ENCODE data around the gene CCNQ. TPM values are rescaled to one million over a fixed set of nuclear protein-coding genes. Genes with fewer than 3 reads are reported as not detected.

CCNQ gene
- total RNA-seq, 1 donor: 12.0 TPM

GRCh38 chrX:153585827-153586226 is 13.1 kb downstream of the CCNQ start:
- no peaks in the 10 kb centered on the region for H3K27me3 ChIP-seq (ENCODE audit: insufficient read depth, low read length)
- no peaks in the 10 kb centered on the region for H3K9me3 ChIP-seq (ENCODE audit: low read depth, low read length)
- H3K4me1 ChIP-seq (ENCODE audit: insufficient read depth, low read length): peaks cover 14% of the 10 kb centered on the region
- H3K4me3 ChIP-seq (ENCODE audit: low read length): no peak overlapping the region

GRCh38 chrX:153583433-153583832 is 15.5 kb downstream of the CCNQ start:
- Histone ChIP-seq H3K4me1 (ENCODE audit: insufficient read depth, low read length) (peaks cover 14% of the 10 kb centered on the region), H3K9me3 (ENCODE audit: low read depth, low read length) (no peaks in the 10 kb centered on the region), H3K27me3 (ENCODE audit: insufficient read depth, low read length) (no peaks in the 10 kb centered on the region), H3K4me3 (ENCODE audit: low read length) (no peak overlapping the region)

GRCh38 chrX:153582896-153583295 is 16.0 kb downstream of the CCNQ start:
- H3K9me3 ChIP-seq (ENCODE audit: low read depth, low read length): no peaks in the 10 kb centered on the region
- H3K4me1 ChIP-seq (ENCODE audit: insufficient read depth, low read length): peaks cover 14% of the 10 kb centered on the region
- no peaks in the 10 kb centered on the region for H3K27me3 ChIP-seq (ENCODE audit: insufficient read depth, low read length)
- H3K4me3 ChIP-seq (ENCODE audit: low read length): no peak overlapping the region

- Histone ChIP-seq H3K4me1 (ENCODE audit: insufficient read depth, low read length) (peaks cover 14% of the 10 kb centered on the region), H3K27me3 (ENCODE audit: insufficient read depth, low read length) (no peaks in the 10 kb centered on the region), H3K4me3 (ENCODE audit: low read length) (no peak overlapping the region), H3K9me3 (ENCODE audit: low read depth, low read length) (no peaks in the 10 kb centered on the region)
These were observed 18.1 kb downstream of the CCNQ start for GRCh38 chrX:153580700-153581386.

DNA sequence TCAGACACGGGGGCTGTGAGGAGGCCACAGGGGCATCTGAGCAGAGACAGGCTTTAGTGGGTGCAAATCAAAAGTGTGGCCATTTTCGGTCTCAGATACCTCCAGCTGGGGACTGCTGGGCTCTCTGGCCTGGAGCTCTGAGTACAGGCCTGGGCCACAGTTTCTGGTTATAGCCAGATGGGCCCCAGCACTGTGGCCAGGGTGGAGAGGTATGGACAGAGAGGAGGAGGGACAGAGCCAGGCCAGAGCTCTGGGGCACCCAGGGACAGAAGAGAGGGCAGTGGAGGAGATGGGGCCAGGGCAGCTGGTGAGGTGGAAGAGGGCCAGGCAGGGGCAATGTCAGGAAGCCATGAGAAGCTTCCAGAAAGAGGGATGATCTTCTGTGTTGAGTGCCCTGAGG is 20.1 kb downstream of the CCNQ start:
- no peaks in the 10 kb centered on the region for H3K9me3 ChIP-seq (ENCODE audit: low read depth, low read length)
- no peaks in the 10 kb centered on the region for H3K27me3 ChIP-seq (ENCODE audit: insufficient read depth, low read length)
- H3K4me3 ChIP-seq (ENCODE audit: low read length): no peak overlapping the region
- peaks cover 13% of the 10 kb centered on the region for H3K4me1 ChIP-seq (ENCODE audit: insufficient read depth, low read length)

DNA sequence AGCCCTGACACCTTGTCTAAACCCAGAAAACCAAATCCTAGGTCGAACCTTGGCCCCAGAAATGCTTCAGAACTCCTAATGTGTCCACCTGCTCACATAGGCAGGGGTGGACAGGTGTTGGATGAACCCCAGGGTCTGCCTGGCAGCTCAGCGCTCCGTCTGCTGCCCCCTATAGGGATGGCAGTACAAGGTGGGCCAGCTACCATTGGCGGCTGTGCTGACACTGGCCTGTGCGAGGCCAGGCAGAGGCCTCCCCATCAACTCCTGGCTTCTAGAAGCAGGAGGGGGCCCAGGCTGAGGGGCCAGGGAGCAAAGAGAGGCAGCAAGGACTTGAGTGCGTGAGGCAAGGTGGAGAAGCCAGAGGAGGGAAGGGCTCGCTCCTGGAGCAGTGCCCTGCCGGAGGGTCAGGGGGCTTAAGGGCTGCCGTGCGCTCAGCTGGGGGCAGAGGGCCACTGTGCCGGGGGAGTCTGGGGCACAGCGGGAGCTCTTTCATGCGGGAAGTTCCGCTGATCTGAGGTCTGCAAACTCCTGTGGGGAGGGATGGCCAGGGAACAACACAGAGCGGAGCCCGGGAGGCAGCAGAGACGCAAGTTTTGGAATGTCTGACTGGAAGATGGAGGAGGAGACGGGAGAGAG is 20.6 kb downstream of the CCNQ start:
- peaks cover 8% of the 10 kb centered on the region for H3K4me1 ChIP-seq (ENCODE audit: insufficient read depth, low read length)
- H3K27me3 ChIP-seq (ENCODE audit: insufficient read depth, low read length): no peaks in the 10 kb centered on the region
- no peaks in the 10 kb centered on the region for H3K9me3 ChIP-seq (ENCODE audit: low read depth, low read length)
- H3K4me3 ChIP-seq (ENCODE audit: low read length): no peak overlapping the region

DNA sequence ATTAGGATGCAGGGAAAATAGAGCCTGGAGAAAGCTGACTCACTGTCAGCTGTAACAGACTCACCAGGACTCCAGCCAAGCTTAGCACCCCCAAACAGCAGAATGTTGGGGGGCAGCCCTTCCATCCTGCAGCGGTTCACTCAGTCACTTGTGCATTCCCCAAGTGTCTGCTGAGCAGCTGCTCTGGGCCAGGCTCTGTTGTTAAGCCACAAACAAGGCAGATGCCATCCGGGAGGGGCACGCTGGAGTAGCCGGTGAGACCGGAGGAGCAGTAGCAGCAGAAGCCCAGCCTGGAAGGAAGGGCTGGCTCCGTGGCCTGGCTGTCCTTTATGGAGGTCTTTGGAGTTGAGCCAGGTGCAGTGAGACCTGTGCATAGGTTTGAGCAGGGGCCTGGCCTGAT is 22.0 kb downstream of the CCNQ start:
- Histone ChIP-seq H3K4me1 (ENCODE audit: insufficient read depth, low read length) (peaks cover under 1% of the 10 kb centered on the region), H3K4me3 (ENCODE audit: low read length) (no peak overlapping the region), H3K9me3 (ENCODE audit: low read depth, low read length) (no peaks in the 10 kb centered on the region), H3K27me3 (ENCODE audit: insufficient read depth, low read length) (no peaks in the 10 kb centered on the region)

GRCh38 chrX:153576239-153576870 is 22.6 kb downstream of the CCNQ start:
- H3K27me3 ChIP-seq (ENCODE audit: insufficient read depth, low read length): no peaks in the 10 kb centered on the region
- H3K9me3 ChIP-seq (ENCODE audit: low read depth, low read length): no peaks in the 10 kb centered on the region
- H3K4me3 ChIP-seq (ENCODE audit: low read length): no peak overlapping the region
- H3K4me1 ChIP-seq (ENCODE audit: insufficient read depth, low read length): peaks cover 2% of the 10 kb centered on the region

- no peaks in the 10 kb centered on the region for H3K27me3 ChIP-seq (ENCODE audit: insufficient read depth, low read length)
- no peak overlapping the region for H3K4me3 ChIP-seq (ENCODE audit: low read length)
- peaks cover 8% of the 10 kb centered on the region for H3K4me1 ChIP-seq (ENCODE audit: insufficient read depth, low read length)
- no peaks in the 10 kb centered on the region for H3K9me3 ChIP-seq (ENCODE audit: low read depth, low read length)
These were observed 25.0 kb downstream of the CCNQ start for GRCh38 chrX:153573984-153574383.

- Histone ChIP-seq H3K4me1 (ENCODE audit: insufficient read depth, low read length) (peaks cover 8% of the 10 kb centered on the region), H3K27me3 (ENCODE audit: insufficient read depth, low read length) (no peaks in the 10 kb centered on the region), H3K4me3 (ENCODE audit: low read length) (no peak overlapping the region), H3K9me3 (ENCODE audit: low read depth, low read length) (no peaks in the 10 kb centered on the region)
These were observed 26.3 kb downstream of the CCNQ start for GRCh38 chrX:153572601-153573000.

DNA sequence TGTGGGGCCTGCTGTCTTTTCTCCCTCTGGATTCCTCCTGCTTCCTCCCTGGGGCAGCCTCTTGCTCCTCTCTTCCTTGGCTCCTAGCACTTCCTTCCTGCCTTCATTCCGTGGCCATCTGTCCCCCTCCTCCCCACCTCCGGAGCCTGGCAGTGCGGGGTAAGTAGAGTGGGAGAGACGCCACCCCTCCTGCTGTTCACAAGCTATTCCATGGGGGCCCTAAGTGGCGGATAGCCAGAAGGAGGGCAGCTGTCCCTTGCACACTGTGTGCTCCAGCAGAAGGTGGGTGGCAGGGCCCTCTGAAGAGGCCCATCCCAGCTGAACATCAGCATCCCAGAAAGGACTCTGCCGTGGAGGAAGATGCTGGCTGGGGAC is 27.4 kb downstream of the CCNQ start:
- no peaks in the 10 kb centered on the region for H3K9me3 ChIP-seq (ENCODE audit: low read depth, low read length)
- no peak overlapping the region for H3K4me3 ChIP-seq (ENCODE audit: low read length)
- H3K4me1 ChIP-seq (ENCODE audit: insufficient read depth, low read length): peaks cover 8% of the 10 kb centered on the region
- H3K27me3 ChIP-seq (ENCODE audit: insufficient read depth, low read length): no peaks in the 10 kb centered on the region

DNA sequence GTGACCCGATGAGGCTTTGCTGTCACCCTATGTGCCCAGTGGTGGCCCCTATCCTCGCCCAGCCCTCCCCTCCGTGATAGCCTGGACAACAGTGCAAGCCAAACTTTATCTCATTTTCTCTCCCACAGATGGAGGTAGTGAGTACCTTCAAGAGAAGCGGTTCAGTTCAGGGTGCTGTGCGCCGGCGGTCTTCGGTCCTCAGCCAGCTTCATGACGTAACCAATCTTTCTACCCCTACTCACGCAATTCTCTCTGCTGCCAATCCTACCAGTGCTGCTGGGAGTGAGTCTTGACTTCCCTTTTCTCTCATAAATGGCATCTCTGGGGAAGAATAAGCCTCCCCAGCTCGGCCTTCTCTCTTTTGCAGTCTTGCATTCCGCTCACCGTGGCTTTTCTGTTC is 29.5 kb downstream of the CCNQ start:
- Histone ChIP-seq H3K9me3 (ENCODE audit: low read depth, low read length) (no peaks in the 10 kb centered on the region), H3K4me1 (ENCODE audit: insufficient read depth, low read length) (peaks cover 8% of the 10 kb centered on the region), H3K4me3 (ENCODE audit: low read length) (no peak overlapping the region), H3K27me3 (ENCODE audit: insufficient read depth, low read length) (no peaks in the 10 kb centered on the region)

- no peak overlapping the region for H3K4me3 ChIP-seq (ENCODE audit: low read length)
- H3K27me3 ChIP-seq (ENCODE audit: insufficient read depth, low read length): no peaks in the 10 kb centered on the region
- H3K4me1 ChIP-seq (ENCODE audit: insufficient read depth, low read length): peaks cover 8% of the 10 kb centered on the region
- H3K9me3 ChIP-seq (ENCODE audit: low read depth, low read length): no peaks in the 10 kb centered on the region
These were observed 30.4 kb downstream of the CCNQ start for GRCh38 chrX:153568451-153569011.

GRCh38 chrX:153565996-153566580 is 32.9 kb downstream of the CCNQ start:
- Histone ChIP-seq H3K4me3 (ENCODE audit: low read length) (no peak overlapping the region), H3K9me3 (ENCODE audit: low read depth, low read length) (no peaks in the 10 kb centered on the region), H3K4me1 (ENCODE audit: insufficient read depth, low read length) (peaks cover 3% of the 10 kb centered on the region), H3K27me3 (ENCODE audit: insufficient read depth, low read length) (no peaks in the 10 kb centered on the region)

GRCh38 chrX:153564047-153564606 is 34.8 kb downstream of the CCNQ start:
- H3K27me3 ChIP-seq (ENCODE audit: insufficient read depth, low read length): no peaks in the 10 kb centered on the region
- no peaks in the 10 kb centered on the region for H3K9me3 ChIP-seq (ENCODE audit: low read depth, low read length)

More at GRCh38 chrX:153564047-153564606, 34.8 kb downstream of the CCNQ start:
- Histone ChIP-seq H3K4me1 (ENCODE audit: insufficient read depth, low read length) (no peaks in the 10 kb centered on the region), H3K4me3 (ENCODE audit: low read length) (no peak overlapping the region)

Data from mononuclear cell (primary cell).